ENCODE measurements around the gene ZNF609.

DNA sequence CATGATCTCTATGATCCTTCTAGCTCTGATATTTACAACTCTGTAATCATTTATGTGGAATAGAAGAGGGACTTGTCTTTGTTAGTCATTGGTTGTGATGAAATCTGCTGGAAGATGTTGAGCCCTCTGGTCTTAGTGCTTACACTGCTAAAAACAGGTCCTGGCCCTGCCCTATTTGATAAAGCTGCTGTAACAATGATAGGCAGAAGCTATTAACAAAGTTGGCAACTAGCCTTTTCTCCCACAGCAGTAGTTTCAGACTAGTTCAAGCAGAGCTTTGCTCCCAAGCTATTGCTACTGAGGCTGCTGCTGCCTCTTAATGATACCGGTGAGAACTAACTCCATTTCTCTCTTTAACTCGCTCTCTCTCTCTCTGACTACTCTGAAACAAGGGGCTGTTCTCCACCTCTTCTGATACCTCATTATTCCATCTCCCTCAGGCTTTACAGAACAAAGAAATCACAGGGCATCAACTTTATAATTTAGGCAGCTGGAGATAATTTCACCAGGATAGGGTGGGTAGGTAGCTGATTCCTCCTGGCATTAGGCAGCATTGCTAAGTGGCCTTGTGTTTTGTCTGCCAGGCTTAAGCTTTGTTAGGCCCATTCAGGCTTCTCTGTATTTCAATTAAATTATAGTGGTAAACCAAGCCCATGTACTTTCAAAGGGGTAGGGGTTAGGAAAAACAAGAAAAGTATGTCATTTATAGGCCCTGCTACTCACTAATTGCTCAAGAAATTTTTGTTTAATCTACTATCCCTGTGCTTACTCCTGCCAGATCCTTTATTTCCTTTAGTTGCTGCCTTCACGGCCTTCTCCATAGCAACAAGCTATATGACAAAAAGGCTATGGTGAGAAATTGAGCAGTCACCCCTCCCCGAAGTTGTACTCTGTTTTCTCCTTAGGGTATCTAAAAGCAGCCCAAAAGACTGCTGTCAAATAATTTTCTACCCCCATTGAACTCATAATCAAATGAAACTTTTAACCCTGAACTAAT, 175.4 kb downstream of the ZNF609 start:
- TF ChIP-seq EZH2 (IDR thresholded peaks at IDR 0.05; ENCODE audit: low read length, unreplicated experiment) (no peak), EZH2phosphoT487 (IDR thresholded peaks at IDR 0.05; ENCODE audit: borderline replicate concordance, low read length) (no peak)
- TF ChIP-seq, protein P1, sequence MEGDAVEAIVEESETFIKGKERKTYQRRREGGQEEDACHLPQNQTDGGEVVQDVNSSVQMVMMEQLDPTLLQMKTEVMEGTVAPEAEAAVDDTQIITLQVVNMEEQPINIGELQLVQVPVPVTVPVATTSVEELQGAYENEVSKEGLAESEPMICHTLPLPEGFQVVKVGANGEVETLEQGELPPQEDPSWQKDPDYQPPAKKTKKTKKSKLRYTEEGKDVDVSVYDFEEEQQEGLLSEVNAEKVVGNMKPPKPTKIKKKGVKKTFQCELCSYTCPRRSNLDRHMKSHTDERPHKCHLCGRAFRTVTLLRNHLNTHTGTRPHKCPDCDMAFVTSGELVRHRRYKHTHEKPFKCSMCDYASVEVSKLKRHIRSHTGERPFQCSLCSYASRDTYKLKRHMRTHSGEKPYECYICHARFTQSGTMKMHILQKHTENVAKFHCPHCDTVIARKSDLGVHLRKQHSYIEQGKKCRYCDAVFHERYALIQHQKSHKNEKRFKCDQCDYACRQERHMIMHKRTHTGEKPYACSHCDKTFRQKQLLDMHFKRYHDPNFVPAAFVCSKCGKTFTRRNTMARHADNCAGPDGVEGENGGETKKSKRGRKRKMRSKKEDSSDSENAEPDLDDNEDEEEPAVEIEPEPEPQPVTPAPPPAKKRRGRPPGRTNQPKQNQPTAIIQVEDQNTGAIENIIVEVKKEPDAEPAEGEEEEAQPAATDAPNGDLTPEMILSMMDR (conservative IDR thresholded peaks at IDR 0.05; ENCODE audit: low read depth, low read length) = no peak
